SK-N-SH (cell line): ENCODE results near the gene SPATC1L. TPM values are rescaled to one million over a fixed set of nuclear protein-coding genes. Genes with fewer than 3 reads are reported as not detected.

Source experiments
- CTCF ChIA-PET: fragments of 300-600, 350-600 bp; formaldehyde crosslinking; extraction: SDS; loops from one replicate; lab custom pipeline; 2021; lab: Yijun Ruan, JAX
- POLR2A ChIA-PET: fragments of 350-600 bp; sonication (Branson Sonifier 250); formaldehyde crosslinking; extraction: SDS; loops from one replicate; lab custom pipeline; 2020; ENCODE audit warnings: antibody characterized with exemption, inconsistent platforms; lab: Yijun Ruan, JAX
- DNase-seq: peaks from one replicate; pipeline ENCODE4 v3.0.0; 2012
- H2AFZ ChIP-seq: fragments of 200-600 bp; sonication (generic); 2 replicates; pipeline ENCODE4 v1.8.1; 2016; ENCODE audit warnings: antibody characterized with exemption, mild to moderate bottlenecking, low read depth
- H3F3A ChIP-seq: fragments of 200-600 bp; sonication (generic); replicated peaks from 2 replicates; pipeline ENCODE3; 2016; ENCODE audit warnings: antibody characterized with exemption, mild to moderate bottlenecking; ENCODE audit not compliant: insufficient read depth
- H3K27ac ChIP-seq, 2 experiments: fragments of 200-500 bp in 1 of 2; fragments of 200-600 bp in 1 of 2; sonication (Bioruptor generic) in 1 of 2; sonication (generic), shearing (Covaris generic) in 1 of 2; 2 replicates each; pipeline versions ENCODE4 v1.5.1 to v1.6.1; 2014 to 2016; ENCODE audit warnings: low read depth in 2 of 2, inconsistent platforms in 1 of 2, low read length in 1 of 2, mild to moderate bottlenecking in 1 of 2, mixed read lengths in 1 of 2
- H3K27me3 ChIP-seq: fragments of 200-600 bp; sonication (generic), shearing (Covaris generic); 2 replicates; pipeline ENCODE4 v1.6.1; 2016; ENCODE audit warnings: mixed run types; ENCODE audit not compliant: insufficient read depth
- H3K36me3 ChIP-seq, 2 experiments: fragments of 200-500 bp in 1 of 2; fragments of 200-600 bp in 1 of 2; sonication (Bioruptor generic) in 1 of 2; sonication (generic) in 1 of 2; replicated peaks in 1 of 2; 2 replicates each; pipeline versions ENCODE3 to v1.5.1; 2014 to 2016; ENCODE audit warnings: low read length in 1 of 2, mild to moderate bottlenecking in 1 of 2; ENCODE audit not compliant: insufficient read depth in 2 of 2, control insufficient read depth in 1 of 2
- H3K4me1 ChIP-seq, 2 experiments: fragments of 200-500 bp in 1 of 2; fragments of 200-600 bp in 1 of 2; sonication (Bioruptor generic) in 1 of 2; sonication (generic), shearing (Covaris generic) in 1 of 2; 2 replicates each; pipeline versions ENCODE4 v1.5.1 to v1.6.1; 2014 to 2016; ENCODE audit warnings: low read depth in 1 of 2, low read length in 1 of 2, mixed run types in 1 of 2; ENCODE audit not compliant: insufficient read depth in 2 of 2, control insufficient read depth in 1 of 2
- H3K4me2 ChIP-seq: fragments of 200-600 bp; sonication (generic), shearing (Covaris generic); 2 replicates; pipeline ENCODE4 v1.6.1; 2017; ENCODE audit warnings: mixed run types
- H3K4me3 ChIP-seq, 2 experiments: fragments of 200-500 bp in 1 of 2; fragments of 200-600 bp in 1 of 2; sonication (Bioruptor generic) in 1 of 2; sonication (generic), shearing (Covaris generic) in 1 of 2; 2 replicates each; pipeline versions ENCODE4 v1.5.1 to v1.8.1; 2014 to 2016; ENCODE audit warnings: low read depth in 2 of 2, inconsistent platforms in 1 of 2, low read length in 1 of 2, mild to moderate bottlenecking in 1 of 2, mixed read lengths in 1 of 2, moderate library complexity in 1 of 2
- H3K79me2 ChIP-seq: fragments of 200-600 bp; sonication (generic); 2 replicates; pipeline ENCODE4 v1.8.1; 2017; ENCODE audit warnings: mild to moderate bottlenecking; ENCODE audit not compliant: insufficient read depth
- H3K9ac ChIP-seq: fragments of 200-600 bp; sonication (generic); 2 replicates; pipeline ENCODE4 v1.6.1; 2017; ENCODE audit warnings: mixed run types
- H3K9me2 ChIP-seq: fragments of 200-600 bp; sonication (generic); 2 replicates; pipeline ENCODE4 v1.6.1; 2017; ENCODE audit warnings: mixed run types
- H3K9me3 ChIP-seq: fragments of 200-600 bp; sonication (generic); 2 replicates; pipeline ENCODE4 v1.6.1; 2017; ENCODE audit warnings: mixed run types, mild to moderate bottlenecking, moderate library complexity
- H4K20me1 ChIP-seq: fragments of 200-600 bp; sonication (generic); 2 replicates; pipeline ENCODE4 v1.6.1; 2017; ENCODE audit warnings: mild to moderate bottlenecking, mixed run types; ENCODE audit not compliant: insufficient read depth
- CTCF ChIP-seq: fragments of 200-600 bp; sonication (generic); IDR thresholded peaks from 2 replicates; pipeline ENCODE4 v1.6.1; 2017; ENCODE audit warnings: antibody characterized with exemption, mild to moderate bottlenecking, moderate library complexity
- ELF1 ChIP-seq: IDR thresholded peaks from 2 replicates; pipeline ENCODE4 v1.4.0; 2012
- EZH2phosphoT487 ChIP-seq: fragments of 200-600 bp; sonication (generic); IDR thresholded peaks from 2 replicates; pipeline ENCODE4 v1.6.1; 2017; ENCODE audit warnings: low read depth, mixed run types, mild to moderate bottlenecking, antibody characterized with exemption, moderate library complexity, borderline replicate concordance
- FOXJ3 ChIP-seq: sonication (generic); formaldehyde crosslinking; IDR thresholded peaks from 2 replicates; pipeline ENCODE4 v1.5.1; 2020; ENCODE audit warnings: mild to moderate bottlenecking, missing genetic modification reagents
- FOXM1 ChIP-seq: IDR thresholded peaks from 2 replicates; pipeline ENCODE4 v1.4.0; 2012; ENCODE audit warnings: low read depth, mild to moderate bottlenecking
- GATA2 ChIP-seq: sonication (generic); formaldehyde crosslinking; IDR thresholded peaks from 2 replicates; pipeline ENCODE4 v1.5.0; 2020; ENCODE audit warnings: mild to moderate bottlenecking, missing genetic modification reagents
- MEF2A ChIP-seq: IDR thresholded peaks from 2 replicates; pipeline ENCODE4 v1.4.0; 2012; ENCODE audit warnings: low read depth, borderline replicate concordance
- MXI1 ChIP-seq: IDR thresholded peaks from 2 replicates; pipeline ENCODE4 v1.6.1; 2012; ENCODE audit warnings: mild to moderate bottlenecking, low read depth, low read length, improper control_type of control experiment
- POLR2AphosphoS5 ChIP-seq: IDR thresholded peaks from 2 replicates; pipeline ENCODE4 v1.6.1; 2012; ENCODE audit warnings: low read depth, low read length
- RAD21 ChIP-seq: IDR thresholded peaks from 2 replicates; pipeline ENCODE4 v1.6.1; 2012; ENCODE audit warnings: mild to moderate bottlenecking, low read length
- RFX5 ChIP-seq: IDR thresholded peaks from 2 replicates; pipeline ENCODE4 v1.6.1; 2012; ENCODE audit warnings: mild to moderate bottlenecking, improper control_type of control experiment, low read length
- RXRA ChIP-seq: IDR thresholded peaks from 2 replicates; pipeline ENCODE4 v1.4.0; 2012; ENCODE audit warnings: low read depth, mild to moderate bottlenecking, borderline replicate concordance
- SIN3A ChIP-seq: IDR thresholded peaks from 2 replicates; pipeline ENCODE4 v1.6.1; 2012; ENCODE audit warnings: low read depth, mild to moderate bottlenecking, low read length, moderate library complexity, borderline replicate concordance
- SMC3 ChIP-seq: IDR thresholded peaks from 2 replicates; pipeline ENCODE4 v1.6.1; 2012; ENCODE audit warnings: low read depth, low read length, improper control_type of control experiment
- TAF1 ChIP-seq: IDR thresholded peaks from 2 replicates; pipeline ENCODE4 v1.6.1; 2012; ENCODE audit warnings: low read depth, mild to moderate bottlenecking, low read length, moderate library complexity, borderline replicate concordance
- TCF12 ChIP-seq: IDR thresholded peaks from 2 replicates; pipeline ENCODE4 v1.4.0; 2012
- USF2 ChIP-seq: fragments of 150-350 bp; IDR thresholded peaks from 2 replicates; pipeline ENCODE4 v1.6.1; 2017; ENCODE audit warnings: antibody characterized with exemption, low read length, low read depth, borderline replicate concordance
- YY1 ChIP-seq: IDR thresholded peaks from 2 replicates; pipeline ENCODE4 v1.4.0; 2012; ENCODE audit warnings: low read depth, mild to moderate bottlenecking
- WGBS: methylation state at CpG from one replicate; pipeline ENCODE4 v1.1.6; 2017; ENCODE audit warnings: low lambda C conversion rate; 5-methylcytosine and 5-hydroxymethylcytosine counted together
- polyA plus RNA-seq, 3 experiments: library from polyadenylated mRNA; depleted of rRNA; stranded (reverse); fragments of >200 nt; gene quantifications; 2 replicates each; pipeline ENCODE4 v1.2.3, GENCODE V29; 2012
- TF ChIP-seq, protein P1 (sequence below): IDR thresholded peaks from 2 replicates; pipeline ENCODE4 v1.6.1; 2012; ENCODE audit warnings: mild to moderate bottlenecking, low read depth, low read length, moderate library complexity

SPATC1L gene
- polyA plus RNA-seq, 1 of the 3 experiments (the other 2 are of a cell fraction) = 8.3 TPM

DNA sequence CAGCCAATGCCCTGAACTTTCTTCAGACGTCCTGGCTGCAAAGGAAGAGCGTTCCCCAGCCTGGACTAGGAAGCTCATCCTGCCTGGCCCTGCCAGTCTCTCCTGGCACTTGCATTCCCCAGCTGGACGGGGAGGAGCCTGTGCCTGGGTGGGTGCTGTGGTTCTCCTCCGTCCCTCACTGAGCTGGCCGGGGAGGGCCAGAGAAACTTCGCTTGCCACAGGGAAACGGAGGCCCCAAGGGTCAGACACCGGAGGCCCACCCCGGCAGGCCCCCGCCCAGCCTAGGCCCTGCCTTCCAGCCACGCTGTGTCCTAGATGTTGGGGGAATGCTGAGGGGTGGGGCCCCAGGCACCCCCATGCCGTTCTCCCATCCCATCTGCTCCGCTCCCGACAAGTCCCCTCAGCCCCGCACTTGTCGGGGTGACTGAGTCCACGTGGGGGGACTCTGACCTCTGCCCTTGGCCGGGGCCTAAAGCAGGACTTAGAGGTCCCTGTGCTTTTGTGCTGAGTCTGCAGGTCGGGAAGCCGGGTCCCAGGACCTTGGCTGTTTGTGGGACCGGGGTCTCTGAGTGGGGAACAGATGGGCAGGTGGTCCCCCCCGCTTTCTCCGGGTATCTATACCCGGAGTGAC is 33.7 kb downstream of the SPATC1L start:
- Histone ChIP-seq H3K9me2 (no peaks in the 10 kb centered on the region), H3K4me1 (peaks cover 0 to 4% of the 10 kb centered on the region in 2 experiments; a peak in 2 of 4 replicates), H3K4me2 (no peak overlapping the region), H3K36me3 (no peaks in the 10 kb centered on the region), H3F3A (no peaks in the 10 kb centered on the region), H3K9me3 (no peaks in the 10 kb centered on the region)
- no peak for DNase-seq
- WGBS = 96% methylated on average over 6 of the region's 24 CpGs
- no peak for TF ChIP-seq USF2
- TF ChIP-seq GATA2 (CRISPR knock-in tag) = no peak
- no peak for TF ChIP-seq ELF1
- TF ChIP-seq POLR2AphosphoS5 = no peak
- TF ChIP-seq RFX5 = no peak
- TF ChIP-seq FOXM1 = no peak
- TF ChIP-seq RXRA = no peak
- no peak for TF ChIP-seq YY1
- no peak for TF ChIP-seq TAF1
- TF ChIP-seq RAD21 = no peak
- TF ChIP-seq SMC3 = no peak
- TF ChIP-seq MEF2A = no peak
- TF ChIP-seq, protein P1, sequence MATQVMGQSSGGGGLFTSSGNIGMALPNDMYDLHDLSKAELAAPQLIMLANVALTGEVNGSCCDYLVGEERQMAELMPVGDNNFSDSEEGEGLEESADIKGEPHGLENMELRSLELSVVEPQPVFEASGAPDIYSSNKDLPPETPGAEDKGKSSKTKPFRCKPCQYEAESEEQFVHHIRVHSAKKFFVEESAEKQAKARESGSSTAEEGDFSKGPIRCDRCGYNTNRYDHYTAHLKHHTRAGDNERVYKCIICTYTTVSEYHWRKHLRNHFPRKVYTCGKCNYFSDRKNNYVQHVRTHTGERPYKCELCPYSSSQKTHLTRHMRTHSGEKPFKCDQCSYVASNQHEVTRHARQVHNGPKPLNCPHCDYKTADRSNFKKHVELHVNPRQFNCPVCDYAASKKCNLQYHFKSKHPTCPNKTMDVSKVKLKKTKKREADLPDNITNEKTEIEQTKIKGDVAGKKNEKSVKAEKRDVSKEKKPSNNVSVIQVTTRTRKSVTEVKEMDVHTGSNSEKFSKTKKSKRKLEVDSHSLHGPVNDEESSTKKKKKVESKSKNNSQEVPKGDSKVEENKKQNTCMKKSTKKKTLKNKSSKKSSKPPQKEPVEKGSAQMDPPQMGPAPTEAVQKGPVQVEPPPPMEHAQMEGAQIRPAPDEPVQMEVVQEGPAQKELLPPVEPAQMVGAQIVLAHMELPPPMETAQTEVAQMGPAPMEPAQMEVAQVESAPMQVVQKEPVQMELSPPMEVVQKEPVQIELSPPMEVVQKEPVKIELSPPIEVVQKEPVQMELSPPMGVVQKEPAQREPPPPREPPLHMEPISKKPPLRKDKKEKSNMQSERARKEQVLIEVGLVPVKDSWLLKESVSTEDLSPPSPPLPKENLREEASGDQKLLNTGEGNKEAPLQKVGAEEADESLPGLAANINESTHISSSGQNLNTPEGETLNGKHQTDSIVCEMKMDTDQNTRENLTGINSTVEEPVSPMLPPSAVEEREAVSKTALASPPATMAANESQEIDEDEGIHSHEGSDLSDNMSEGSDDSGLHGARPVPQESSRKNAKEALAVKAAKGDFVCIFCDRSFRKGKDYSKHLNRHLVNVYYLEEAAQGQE = no peak
- no peak for TF ChIP-seq TCF12
- TF ChIP-seq, all 33 proteins: peak for 0
- Histone ChIP-seq H2AFZ (no peak overlapping the region), H3K27ac (no peak overlapping the region), H3K4me3 (no peak overlapping the region), H3K9ac (no peak overlapping the region), H3K79me2 (no peaks in the 10 kb centered on the region), H4K20me1 (no peaks in the 10 kb centered on the region), H3K27me3 (no peaks in the 10 kb centered on the region)
- ChIA-PET POLR2A (no interaction called here), CTCF (interaction anchor here (1.0 to 1.6 kb wide), 5 partner anchors 8 to 177 kb away, joined by 3 read pairs; no protein-coding TSS in a partner anchor)

DNA sequence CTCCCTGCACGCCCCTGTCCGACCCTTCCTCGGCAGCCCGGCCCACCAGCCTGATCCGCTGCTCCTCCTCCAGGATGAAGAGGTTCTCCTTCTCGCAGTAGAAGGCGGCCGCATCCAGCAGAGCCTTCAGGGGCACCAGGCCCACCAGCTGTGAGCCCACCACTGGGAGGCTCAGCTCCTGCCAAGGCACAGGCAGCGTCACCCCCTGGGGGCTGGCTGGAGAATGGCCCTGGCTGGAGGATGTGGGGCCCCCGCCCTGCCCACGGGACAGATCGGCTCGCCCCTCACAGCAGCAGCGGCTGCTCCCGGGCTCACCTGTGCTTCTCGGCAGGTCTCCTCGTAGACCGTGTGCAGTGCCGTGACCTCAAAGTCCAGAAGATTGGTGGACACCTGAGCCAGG is 34.2 kb downstream of the SPATC1L start:
- no peaks in the 10 kb centered on the region for H3K27me3 ChIP-seq
- no peaks in the 10 kb centered on the region for H3K9me2 ChIP-seq
- H3K27ac ChIP-seq = no peak overlapping the region
- no peaks in the 10 kb centered on the region for H4K20me1 ChIP-seq
- no peak overlapping the region for H2AFZ ChIP-seq
- H3K36me3 ChIP-seq = no peaks in the 10 kb centered on the region
- ChIA-PET POLR2A (no interaction called here), CTCF (interaction anchor here (1.1 to 1.6 kb wide), 4 partner anchors 9 to 177 kb away, joined by 3 read pairs; no protein-coding TSS in a partner anchor)
- no peaks in the 10 kb centered on the region for H3K79me2 ChIP-seq
- no peak overlapping the region for H3K9ac ChIP-seq
- H3F3A ChIP-seq = no peaks in the 10 kb centered on the region
- H3K4me1 ChIP-seq = peaks cover 0 to 4% of the 10 kb centered on the region in 2 experiments; a peak in 2 of 4 replicates
- DNase-seq = no peak
- H3K9me3 ChIP-seq = no peaks in the 10 kb centered on the region
- H3K4me3 ChIP-seq = no peak overlapping the region
- no peak overlapping the region for H3K4me2 ChIP-seq
- WGBS = 95% methylated on average over 11 of the region's 19 CpGs
- TF ChIP-seq CTCF (no peak), MEF2A (no peak), FOXJ3 (CRISPR knock-in tag) (no peak), USF2 (no peak), RFX5 (no peak), MXI1 (no peak), EZH2phosphoT487 (no peak), RAD21 (no peak), SMC3 (no peak), SIN3A (no peak)
